Astrocyte (in vitro differentiated cells and primary cell): ENCODE data around the gene RGS14.

Source experiments
- EZH2 ChIP-seq: IDR thresholded peaks from 2 replicates; pipeline ENCODE4 v1.6.1; 2012; ENCODE audit warnings: mild to moderate bottlenecking, low read length, inconsistent platforms; ENCODE audit not compliant: insufficient read depth
- TF ChIP-seq, protein P1 (sequence below): IDR thresholded peaks from 2 replicates; pipeline ENCODE4 v1.5.1; 2011; ENCODE audit warnings: low read depth, mild to moderate bottlenecking, inconsistent platforms, low read length, moderate library complexity; ENCODE audit not compliant: insufficient read depth

- TF ChIP-seq, protein P1, sequence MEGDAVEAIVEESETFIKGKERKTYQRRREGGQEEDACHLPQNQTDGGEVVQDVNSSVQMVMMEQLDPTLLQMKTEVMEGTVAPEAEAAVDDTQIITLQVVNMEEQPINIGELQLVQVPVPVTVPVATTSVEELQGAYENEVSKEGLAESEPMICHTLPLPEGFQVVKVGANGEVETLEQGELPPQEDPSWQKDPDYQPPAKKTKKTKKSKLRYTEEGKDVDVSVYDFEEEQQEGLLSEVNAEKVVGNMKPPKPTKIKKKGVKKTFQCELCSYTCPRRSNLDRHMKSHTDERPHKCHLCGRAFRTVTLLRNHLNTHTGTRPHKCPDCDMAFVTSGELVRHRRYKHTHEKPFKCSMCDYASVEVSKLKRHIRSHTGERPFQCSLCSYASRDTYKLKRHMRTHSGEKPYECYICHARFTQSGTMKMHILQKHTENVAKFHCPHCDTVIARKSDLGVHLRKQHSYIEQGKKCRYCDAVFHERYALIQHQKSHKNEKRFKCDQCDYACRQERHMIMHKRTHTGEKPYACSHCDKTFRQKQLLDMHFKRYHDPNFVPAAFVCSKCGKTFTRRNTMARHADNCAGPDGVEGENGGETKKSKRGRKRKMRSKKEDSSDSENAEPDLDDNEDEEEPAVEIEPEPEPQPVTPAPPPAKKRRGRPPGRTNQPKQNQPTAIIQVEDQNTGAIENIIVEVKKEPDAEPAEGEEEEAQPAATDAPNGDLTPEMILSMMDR: no peak
- TF ChIP-seq EZH2: no peak
These were observed 622 bp upstream of the RGS14 start for GRCh38 chr5:177357146-177357458.
